HG02973 (cell line): ENCODE measurements around the gene ELMO3.

Experiments
- ATAC-seq: cut with Tn5 transposase; IDR thresholded peaks from one replicate; pipeline ENCODE4 v1.9.1; 2021; ENCODE audit warnings: moderate library complexity; ENCODE audit not compliant: unreplicated experiment

ELMO3 gene

DNA sequence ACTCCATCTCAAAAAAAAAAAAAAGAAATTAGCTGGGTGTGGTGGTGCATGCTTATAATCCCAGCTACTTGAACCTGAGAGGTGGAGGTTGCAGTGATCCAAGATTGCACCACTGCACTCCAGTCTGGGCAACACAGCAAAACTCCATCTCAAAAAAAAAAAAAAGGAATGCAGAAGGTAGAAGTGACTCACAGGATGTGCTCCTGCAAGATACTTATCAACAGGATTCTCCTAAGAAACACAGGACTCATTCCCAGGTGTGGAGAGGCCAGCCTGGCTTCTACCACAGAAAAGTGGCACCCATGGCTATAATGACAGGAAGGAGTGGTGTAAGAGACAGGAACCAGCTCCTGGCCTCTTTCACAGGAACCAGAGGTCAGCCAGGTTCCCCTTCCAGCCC, 13.8 kb downstream of the ELMO3 start:
- no peak for ATAC-seq

DNA sequence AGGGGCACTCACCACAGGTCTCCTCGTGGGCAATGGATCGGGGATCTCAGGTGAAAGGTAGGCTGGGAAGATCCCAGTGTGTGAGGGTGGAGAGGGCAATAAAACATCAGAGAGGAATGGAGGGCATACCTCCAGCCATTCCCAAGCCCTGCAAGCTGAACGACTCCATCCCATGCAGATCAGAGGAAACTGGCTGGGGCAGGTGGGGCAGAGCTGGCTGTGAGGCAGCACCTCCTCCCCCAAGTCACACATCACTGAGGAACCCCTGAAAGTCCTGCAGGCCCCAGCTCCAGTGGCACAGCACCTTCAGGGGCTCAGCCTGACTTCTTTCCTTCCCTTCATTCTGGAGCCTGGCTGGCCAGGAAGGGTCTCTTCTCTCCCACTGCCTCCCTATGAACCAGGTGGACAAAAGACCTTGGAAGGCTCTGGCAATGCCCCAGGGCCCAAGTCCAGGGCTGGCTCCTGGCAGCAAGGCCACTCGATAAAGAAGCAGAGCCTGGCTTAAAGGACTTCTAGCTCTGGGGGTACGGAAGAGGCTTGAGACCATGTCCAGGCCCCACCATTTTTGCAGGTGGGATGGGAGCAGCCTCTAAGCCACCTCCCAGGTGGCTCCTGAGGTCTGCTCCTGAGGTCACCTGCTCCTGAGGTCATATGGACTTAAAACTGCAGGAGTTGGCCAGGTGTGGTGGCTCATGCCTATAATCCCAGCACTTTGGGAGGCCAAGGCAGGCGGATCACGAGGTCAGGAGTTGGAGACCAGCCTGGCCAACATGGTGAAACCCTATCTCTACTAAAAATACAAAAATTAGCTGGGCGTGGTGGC, 14.5 kb downstream of the ELMO3 start:
- no peak for ATAC-seq

DNA sequence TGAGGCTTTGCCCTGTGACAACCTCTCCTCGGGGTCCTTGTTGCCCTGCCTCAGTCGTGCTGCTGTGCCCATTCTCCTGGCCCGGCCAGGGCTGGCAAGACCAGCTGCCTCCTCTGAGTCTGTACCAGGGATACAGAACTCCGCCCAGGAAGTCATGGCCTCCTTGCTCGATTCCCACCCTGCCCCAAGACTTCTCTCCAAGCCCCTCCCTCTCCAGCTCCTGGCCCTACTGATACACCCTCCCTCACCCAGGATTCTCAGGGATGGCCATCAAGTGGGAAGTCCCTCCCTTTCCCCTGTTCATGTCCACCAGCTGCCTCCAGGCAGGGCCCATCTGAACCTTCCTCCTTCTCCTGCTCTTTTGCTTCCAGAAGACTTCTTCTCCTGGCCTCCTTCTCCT, 16.8 kb downstream of the ELMO3 start:
- ATAC-seq = no peak

DNA sequence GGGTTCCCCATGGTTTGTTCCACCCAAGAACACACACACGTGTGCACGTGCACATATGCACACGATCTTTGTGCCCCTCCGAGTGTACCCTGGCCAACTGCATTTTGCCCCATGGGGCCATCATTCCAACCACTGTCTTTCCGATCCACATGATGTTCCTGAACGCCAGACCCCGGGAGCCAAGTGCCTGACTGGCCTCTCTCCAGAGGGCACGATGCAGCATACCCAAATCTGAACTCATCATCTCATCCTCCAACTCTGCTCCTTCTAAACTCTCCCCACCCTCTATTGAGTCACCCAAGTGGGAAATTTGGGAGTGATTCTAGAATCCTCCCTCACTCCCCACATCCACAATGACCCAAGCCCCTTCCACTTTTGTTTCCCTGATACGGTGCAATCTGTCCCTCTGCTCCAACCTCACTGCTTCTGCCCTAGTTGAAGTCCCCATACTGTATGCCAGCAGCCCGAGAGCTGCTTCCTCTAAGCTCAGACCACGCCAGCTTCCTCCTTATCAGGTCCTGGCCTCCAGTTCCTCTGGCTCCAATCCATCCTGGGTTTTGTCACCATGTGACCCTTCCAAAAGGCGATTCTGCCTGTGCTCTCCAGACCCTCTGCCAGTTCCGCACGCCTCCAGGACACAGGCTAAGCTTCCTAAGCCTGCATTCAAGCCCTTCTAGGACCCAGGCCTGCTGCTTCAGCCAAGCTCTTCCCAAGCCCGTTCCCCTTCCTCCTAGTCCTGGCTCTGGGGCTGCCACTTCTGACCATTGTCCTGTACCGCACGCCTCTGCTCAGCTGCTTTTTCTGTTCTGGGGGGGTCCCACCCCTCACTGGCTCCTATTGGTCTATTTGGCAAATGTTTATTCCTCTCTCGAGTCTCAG, 17.9 kb downstream of the ELMO3 start:
- ATAC-seq = no peak

DNA sequence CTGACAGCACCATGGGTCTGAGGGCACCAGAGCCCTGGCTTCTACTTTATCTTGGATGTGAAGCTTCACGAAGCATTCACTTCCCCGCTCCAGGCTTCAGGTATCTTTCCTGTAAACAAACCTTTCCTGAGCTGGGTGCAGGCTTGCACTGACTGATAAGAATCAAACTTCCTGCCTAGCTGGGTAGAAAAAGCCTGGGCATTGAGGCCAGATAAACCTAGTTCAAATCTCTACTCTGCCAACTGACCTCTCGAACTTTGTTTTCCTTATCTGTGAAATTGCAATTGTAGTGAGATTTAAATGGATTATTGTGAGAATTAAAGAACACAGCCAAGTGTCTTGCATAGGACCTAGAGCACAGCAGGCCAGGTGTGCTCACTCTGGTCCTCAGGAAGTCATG, 25.1 kb downstream of the ELMO3 start:
- no peak for ATAC-seq

DNA sequence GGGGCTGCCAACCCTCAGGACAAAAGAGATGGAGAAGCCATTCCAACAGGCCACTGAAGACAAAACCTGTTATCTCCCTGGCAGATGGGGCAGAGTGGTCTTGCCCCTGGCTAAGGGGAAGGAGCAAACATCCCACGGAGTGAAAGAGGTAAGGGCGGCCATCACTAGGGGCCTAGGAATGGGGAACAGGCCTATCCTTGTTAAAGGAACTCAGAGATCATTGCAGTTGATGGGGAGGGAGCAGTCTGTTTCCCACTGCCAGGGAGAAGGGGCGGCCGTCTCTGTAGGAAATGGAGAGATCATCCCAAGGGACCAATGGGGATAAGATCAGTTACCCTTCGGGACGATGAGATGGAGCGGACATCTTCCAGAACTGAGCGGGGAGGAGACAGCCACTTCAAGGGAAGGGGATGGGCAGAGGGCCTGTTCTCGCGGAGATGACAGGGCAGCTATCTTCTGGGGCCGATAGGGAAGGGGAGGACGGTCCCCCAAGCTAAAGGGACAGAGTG, 27.4 kb downstream of the ELMO3 start:
- ATAC-seq = no peak

DNA sequence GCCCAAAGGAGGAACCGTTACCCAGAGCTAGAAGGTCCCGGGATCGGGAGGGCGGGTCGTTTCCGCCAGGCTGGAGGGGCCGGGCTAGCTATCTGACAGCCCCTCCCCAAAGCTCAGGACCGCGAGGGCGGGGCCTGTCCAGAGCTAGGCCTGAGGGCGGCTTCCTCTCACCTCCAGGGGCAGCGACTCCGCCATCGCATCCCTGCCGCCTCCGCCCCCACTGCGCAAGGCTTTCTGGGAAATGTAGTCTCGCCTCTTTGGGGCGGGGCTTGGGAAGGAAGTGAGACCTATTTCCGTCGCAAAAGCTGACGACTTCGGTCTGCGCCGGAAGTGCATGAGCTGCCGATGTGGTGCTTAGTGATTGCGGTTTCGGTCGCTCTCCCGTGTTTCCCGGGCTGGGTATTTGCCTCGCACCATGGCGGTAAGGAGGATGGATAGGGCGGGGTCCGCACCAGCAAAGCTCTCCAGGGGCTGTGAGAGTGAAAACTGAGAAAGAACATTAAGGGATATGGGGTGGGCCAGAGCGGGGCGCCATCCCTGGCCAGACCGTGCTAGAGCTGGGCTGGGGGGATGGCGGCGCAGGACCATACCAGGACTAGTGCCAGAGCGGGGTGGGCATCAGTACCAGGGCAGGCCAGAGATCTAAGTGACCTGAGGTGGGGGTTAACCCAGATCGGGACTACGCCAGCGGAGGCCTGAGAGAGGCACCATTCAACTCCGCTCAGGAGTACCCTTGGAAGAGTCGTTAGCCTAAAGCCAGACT, 28.1 kb downstream of the ELMO3 start, which contains the start of gene TMEM208:
TMEM208 (plus strand) TSS at position 327 of the 763 bp plus-strand sequence; CDS start at position 416, 89 bp downstream.
- peak; percentile 79 for ATAC-seq

DNA sequence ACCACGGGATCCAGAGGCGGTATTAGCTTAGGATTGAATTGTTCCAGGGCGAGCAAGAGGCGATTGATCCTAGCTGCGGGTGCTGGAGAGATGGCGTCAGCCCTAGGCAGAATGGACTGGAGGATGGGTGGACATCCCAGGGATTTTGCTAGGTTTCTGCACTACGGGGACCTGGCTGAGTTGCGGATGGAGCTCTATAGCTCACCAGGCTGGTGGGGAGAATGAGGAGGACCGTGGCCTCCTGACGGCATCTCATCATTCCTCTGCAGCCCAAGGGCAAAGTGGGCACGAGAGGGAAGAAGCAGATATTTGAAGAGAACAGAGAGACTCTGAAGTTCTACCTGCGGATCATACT, 28.6 kb downstream of the ELMO3 start:
- ATAC-seq = no peak

DNA sequence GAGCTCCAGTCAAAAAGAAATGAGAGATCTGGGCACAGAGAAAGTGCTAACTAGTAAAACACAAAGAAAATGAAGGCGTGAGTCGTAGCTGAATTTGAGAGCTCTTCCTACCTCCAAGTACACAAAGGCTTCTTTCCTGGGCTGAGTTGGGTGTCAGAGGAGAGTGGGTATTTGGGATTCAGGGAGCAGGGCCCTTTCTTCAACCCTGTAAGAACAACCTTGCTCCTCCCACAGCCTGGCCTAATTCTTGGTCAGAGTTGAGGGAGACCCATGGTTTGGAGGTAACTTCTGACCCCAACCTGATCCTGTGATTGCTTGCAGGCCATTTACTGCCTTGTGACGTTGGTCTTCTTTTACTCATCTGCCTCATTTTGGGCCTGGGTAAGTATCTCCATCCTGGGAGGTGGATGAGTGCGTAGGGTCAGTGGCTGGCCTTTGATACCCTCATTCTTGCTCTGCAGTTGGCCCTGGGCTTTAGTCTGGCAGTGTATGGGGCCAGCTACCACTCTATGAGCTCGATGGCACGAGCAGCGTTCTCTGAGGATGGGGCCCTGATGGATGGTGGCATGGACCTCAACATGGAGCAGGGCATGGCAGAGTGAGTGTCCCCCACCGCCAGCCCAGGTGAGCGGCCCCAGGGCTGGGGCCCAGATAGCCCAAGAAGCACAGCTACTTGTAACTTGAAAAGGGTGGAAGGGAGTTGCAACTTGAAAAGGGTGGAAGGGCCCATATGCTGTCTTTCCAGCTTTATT, 29.3 kb downstream of the ELMO3 start:
- ATAC-seq = no peak

DNA sequence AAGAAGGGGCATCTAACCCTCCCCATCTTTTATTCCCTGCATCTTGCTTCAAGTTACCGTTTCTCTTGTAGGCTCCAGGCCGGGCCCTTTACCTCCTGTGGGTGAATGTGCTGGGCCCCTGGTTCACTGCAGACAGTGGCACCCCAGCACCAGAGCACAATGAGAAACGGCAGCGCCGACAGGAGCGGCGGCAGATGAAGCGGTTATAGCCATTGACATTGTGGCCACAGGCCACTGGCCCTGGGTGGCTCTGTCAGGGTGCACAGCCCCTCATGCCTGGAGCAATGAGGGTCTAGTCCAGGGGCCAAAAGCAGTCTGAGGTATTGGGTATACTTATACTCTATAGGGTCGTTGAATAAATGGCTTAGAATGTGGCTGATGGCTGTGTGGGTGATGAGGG, 30.0 kb downstream of the ELMO3 start:
- no peak for ATAC-seq

DNA sequence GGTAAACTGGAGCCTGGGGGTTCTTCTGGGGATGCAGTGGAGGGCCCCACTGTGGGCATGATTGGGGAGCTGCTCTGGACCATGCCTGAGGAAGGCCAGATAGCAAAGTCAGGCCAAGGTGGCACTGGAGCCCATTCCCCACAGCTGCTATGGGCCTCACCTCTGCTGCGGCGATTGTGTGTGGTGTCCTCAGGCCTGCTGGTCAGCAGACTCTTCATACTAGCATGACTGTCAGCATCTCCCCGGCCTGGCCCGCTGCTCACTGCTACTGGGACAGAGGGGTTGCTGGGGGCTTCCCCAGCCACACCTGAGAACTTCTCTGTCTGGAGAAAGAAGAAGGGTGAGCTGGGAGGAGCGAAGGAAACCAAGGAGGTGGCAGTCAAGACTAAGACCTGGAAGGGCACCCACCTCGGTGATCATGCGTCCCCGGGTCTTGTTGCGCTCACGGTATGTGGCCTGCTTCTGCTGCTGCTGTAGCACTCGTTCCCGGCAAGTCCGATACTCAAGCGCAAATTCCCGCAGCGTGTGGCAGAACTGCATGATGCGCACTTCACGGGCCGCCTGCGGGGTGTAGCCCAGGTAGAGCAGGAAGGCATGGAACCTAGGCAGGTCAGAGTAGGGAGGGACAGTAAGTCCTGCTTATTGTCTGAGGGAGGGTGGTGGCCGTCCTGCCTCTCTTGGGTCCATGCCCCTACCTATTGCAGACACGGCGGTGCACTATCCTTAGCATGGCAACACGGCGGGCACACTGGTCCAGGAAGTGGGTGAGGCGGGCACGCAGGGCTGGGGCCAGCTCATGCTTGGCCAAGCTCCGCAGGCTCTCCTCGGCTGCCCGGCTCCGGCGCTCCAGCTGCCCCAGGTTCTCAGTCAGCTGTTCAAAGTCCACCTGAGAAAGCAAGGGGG, 31.2 kb downstream of the ELMO3 start:
- no peak for ATAC-seq

DNA sequence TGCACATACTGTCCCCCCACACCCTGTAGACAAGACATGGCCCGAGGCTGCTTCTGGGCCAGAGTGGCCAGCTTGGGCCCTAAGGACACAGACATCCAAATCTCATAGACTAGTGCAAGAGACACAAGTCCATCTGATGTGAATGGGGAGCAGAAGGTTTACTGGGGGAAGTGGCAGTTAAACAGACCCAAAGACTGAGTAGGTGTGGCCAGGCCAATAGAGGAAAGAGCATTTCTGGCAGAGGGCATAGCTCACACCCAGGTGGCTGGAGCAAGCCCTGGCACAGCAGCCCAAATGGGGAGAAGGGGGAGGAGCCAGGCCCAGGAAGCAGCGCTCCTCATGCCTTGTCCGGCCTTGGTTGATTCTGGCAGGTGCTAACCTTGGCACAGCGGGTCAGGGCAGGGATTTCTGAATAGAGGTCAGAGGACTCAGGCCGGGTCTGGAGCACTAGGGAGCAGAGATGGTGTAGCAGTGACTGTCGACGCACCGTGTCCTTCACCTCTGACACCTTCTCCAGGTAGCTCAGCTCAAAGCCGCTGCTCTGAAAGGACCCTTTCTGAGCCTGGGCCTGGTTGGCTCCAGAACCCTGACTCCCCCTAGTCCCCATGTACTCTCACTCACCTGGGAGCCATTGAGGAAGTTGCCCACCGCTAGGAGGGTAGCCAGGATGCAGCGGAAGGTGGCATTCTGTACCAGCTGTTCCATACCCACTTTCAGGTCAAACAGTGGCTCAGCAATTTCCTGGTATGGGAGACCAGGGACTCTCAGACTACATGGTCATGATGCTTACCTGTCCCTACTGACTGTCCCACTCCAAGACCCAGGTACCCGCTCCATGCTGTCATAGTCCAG, 32.1 kb downstream of the ELMO3 start:
- ATAC-seq = no peak

DNA sequence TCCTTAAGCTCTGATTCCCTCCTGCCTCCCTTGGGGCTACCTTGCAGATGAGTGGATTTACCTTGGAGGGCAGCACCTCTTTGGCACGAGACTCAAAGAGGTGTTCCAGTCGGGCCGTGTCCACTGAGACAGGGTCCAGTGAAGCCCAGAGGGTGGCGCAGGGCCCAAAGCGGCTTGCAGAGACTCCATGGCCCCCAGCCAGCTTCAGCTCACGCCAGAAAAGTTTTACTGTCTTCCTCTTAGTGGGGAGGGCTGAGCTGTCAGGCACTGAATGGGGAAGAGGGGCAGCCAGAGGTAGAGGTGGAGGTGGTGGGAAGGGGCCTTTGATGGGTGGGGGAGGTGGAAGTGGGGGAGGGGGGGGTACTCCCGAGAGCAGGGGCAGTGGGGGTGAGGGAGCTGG, 34.7 kb downstream of the ELMO3 start:
- no peak for ATAC-seq

DNA sequence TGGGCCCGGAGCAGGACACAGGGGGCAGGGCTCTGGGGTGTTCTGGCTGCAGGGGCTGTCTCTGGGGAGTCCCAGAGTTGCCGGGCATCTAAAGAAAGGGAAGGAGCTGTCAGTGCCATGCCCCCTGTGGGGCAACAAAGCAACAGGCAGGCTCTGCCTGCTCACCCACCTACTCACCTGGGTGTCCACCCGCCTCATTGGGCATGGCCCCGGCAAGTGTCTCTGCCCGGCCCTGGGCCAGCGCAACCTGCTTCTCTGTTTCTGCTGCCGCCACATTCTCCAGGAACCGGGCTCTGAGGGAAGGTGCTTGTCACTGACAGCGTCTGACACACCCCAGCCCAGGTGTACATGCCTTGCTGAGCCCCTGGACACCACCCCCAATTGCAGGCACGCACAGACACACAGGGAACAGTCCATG, 35.3 kb downstream of the ELMO3 start:
- no peak for ATAC-seq

DNA sequence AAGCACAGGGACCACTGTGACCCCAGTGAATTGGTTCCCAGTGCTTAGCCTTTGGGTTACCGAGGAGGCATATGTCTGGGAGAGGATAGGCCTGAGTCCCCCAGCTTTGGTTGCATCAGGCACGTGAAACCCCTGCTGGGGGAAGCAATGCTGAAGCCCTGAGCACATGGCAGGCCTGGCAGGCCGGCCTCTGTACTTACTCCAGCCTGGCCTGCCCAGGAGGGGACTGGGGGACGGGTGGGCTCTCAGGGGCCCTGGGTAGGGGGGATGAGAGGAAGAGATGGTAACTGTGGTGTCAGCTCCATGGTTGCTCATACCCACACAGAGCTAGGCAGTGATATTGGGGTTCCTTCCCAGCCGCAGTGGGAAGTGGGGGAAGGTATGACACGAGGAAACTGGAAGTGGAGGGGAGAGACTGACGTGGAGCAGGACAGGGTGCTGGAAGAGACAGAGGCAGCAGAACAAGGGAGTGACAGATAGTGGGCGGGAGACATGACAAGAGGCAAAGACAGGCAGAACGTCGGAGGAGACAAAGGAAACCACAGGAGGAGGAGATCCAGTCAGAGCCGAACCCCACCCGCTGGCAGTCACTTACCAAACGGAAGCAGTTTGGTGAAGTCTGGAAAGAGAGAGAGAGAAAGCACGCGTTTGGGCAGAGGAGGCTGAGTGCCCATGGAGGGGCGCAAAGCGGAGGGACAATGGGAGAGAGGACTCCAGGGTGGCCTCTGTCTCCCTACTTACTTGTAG, 37.1 kb downstream of the ELMO3 start:
- ATAC-seq = no peak

DNA sequence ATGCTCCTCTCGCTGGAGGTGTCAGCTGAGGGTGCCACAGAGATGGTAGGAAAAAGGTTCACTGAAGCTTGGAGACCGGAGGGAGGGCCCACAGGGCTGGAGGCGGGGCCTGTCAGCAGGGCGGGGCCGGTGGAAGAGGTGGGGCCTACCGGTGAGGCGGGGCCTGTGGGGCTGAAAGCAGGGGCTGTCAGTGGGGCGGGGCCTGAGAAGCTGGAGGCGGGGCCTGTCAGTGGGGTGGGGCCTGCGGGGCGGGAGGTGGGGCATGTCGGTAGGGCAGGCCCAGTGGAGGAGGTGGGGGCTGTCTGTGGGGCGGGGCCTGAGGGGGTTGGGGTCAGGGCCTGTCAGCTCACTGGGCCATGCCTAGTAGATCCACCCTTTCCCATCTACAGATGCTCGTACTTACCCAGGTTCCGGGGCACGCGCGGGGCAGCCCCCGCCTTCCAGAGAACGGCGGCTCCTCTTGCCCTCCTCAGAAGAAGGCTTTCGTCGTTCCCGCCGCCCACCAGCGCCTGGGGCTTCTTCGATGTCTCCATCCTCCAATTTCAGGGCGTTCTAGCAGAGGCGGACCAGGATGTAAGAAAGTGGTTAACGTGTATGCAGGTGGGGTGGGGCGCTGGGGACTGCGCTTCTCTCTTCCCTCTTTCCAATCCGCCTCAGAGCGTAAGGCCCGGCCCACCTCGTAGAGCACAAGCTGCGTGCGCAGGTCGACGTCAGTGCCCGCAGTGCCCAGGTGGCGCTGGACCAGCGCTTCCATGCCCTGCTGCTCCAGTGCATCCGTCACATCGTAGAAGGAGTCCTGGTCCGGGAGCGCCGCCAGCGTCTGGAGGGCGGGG, 37.8 kb downstream of the ELMO3 start:
- ATAC-seq = peak; percentile 40
